Stomach (tissue), 4 donors: ENCODE results near the gene PLCB4.

Experiments
- CTCF ChIP-seq, 7 experiments: fragments of 450-650 bp in 4 of 7; fragments of 200-600 bp in 3 of 7; sonication (generic) in 3 of 7; IDR thresholded peaks; one replicate each; pipeline ENCODE4 v1.5.1; 2016 to 2019; ENCODE audit warnings: antibody characterized with exemption in 7 of 7, control low read depth in 2 of 7, mild to moderate bottlenecking in 1 of 7
- EP300 ChIP-seq: sonication (generic); formaldehyde crosslinking; IDR thresholded peaks from one replicate; pipeline ENCODE4 v1.6.1; 2017; ENCODE audit warnings: antibody characterized with exemption
- POLR2AphosphoS5 ChIP-seq, 3 donors: sonication (generic); formaldehyde crosslinking; IDR thresholded peaks; one replicate each; pipeline ENCODE4 v1.6.1; 2016; ENCODE audit warnings: antibody characterized with exemption in 3 of 3

DNA sequence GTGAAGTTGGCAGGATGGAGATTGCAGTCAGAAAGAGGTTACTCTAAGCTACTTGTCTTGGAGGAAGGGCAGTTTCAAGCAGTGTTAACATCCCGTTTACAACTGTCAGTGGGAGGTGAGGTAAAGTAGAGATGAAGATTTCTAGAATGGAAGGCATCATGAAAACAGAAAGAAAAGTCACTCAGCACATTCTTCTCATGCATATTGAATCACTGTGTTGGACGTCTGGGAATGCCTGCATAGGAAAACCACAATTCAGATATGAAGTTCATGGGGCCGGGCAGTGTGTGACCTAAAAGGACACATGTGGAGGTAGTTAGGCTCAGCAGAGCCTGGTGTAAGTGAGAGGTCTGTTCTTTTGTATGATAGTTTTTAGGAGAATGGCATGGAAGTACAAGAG, 372.0 kb downstream of the PLCB4 start:
- TF ChIP-seq POLR2AphosphoS5 (IDR thresholded peaks at IDR 0.05) (no peak), CTCF (IDR thresholded peaks at IDR 0.05) (no peak), EP300 (no peak)
